Motor neuron (in vitro differentiated cells): ENCODE results near the gene SLC1A6. TPM values are rescaled to one million over a fixed set of nuclear protein-coding genes. Genes with fewer than 3 reads are reported as not detected.
A peak's percentile ranks its signal among the peaks of the same experiment; 100 is the strongest.

ENCODE experiments used
- ATAC-seq, 8 experiments: fragments of 200-7000 bp; cut with Tn5 transposase; replicated peaks in 6 of 8; 2 replicates each; pipeline ENCODE4 v1.8.0; 2021; ENCODE audit warnings: mild to moderate bottlenecking in 8 of 8, moderate library complexity in 8 of 8
- H3K27ac ChIP-seq, 2 donors: fragments of 250-450 bp; sonication (Bioruptor Pico); 2 replicates each; pipeline ENCODE4 v1.9.0; 2021; ENCODE audit warnings: antibody characterized with exemption in 2 of 2, mild to moderate bottlenecking in 2 of 2, moderate library complexity in 1 of 2
- H3K4me1 ChIP-seq, 2 donors: fragments of 250-450 bp; sonication (Bioruptor Pico); replicated peaks in 1 of 2; 2 replicates each; pipeline ENCODE4 v1.6.1; 2021; ENCODE audit warnings: antibody characterized with exemption in 2 of 2, mild to moderate bottlenecking in 2 of 2, moderate library complexity in 1 of 2
- H3K4me3 ChIP-seq, 5 donors: fragments of 250-450 bp; sonication (Bioruptor Pico); 2 replicates each; pipeline ENCODE4 v1.9.0; 2021; ENCODE audit warnings: antibody characterized with exemption in 5 of 5, mild to moderate bottlenecking in 5 of 5, moderate library complexity in 4 of 5
- WGBS, 10 experiments: fragments of 450-650 bp; shearing (Covaris generic); methylation state at CpG; one replicate each; pipeline ENCODE4 v1.0.0; 2022; 5-methylcytosine and 5-hydroxymethylcytosine counted together
- in situ Hi-C, 9 experiments: fragments of 400-800 bp; cut with MboI; loops; one replicate each; pipeline ENCODE4 v1.15.0; 2021; ENCODE audit warnings: low sequenced_read_pairs in 9 of 9, low pct_unique_long_range_greater_than_20kb in 2 of 9; ENCODE audit not compliant: unreplicated experiment in 9 of 9
- total RNA-seq, 8 experiments: library from RNA; unstranded; fragments of 300-600 nt; gene quantifications; 2 replicates each; pipeline versions ENCODE4 v1.2.3 to v1.2.4, GENCODE V29; 2022

The SLC1A6 gene
- total RNA-seq, 8 experiments from 2014 or later: 0.31 to 9.0 (median 3.8) TPM; not detected in 1

DNA sequence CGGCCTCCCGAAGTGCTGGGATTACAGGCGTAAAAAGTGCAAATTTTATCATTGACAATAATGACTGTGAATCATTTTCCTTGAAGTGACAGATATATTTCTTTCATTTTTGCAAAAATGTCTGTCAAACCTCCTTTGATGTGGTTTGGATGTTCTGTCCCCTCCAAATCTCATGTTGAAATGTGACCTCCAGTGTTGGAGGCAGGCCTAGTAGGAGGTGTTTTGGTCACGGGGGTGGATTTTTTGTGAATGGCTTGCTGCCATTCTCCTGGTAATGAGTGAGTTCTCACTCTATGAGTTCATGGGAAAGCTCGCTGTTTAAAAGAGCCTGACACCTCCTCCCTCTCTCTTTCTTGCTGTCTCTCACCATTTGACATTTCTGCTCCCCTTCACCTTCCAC is 5.5 kb upstream of the SLC1A6 start:
- ATAC-seq: no peak
- peaks cover 0 to under 1% of the 10 kb centered on the region in 2 donors for H3K4me1 ChIP-seq
- in situ Hi-C loops: no loop called here
- H3K27ac ChIP-seq: no peak overlapping the region
- 0 to 100% (median 52%) methylated on average over 1 to 5 of the region's 5 CpGs; no CpG with 5 or more reads in 2 of the 10 experiments for WGBS, 10 experiments
- no peak overlapping the region for H3K4me3 ChIP-seq

GRCh38 chr19:14978161-14978776 is 1.4 kb downstream of the SLC1A6 start:
- ATAC-seq: no peak
- Histone ChIP-seq H3K4me1 (peaks cover 0 to 3% of the 10 kb centered on the region in 2 donors), H3K27ac (no peak overlapping the region), H3K4me3 (peak overlapping the region in 2 of 5 donors; percentile 48 to 57)
- in situ Hi-C loops: no loop called here
- WGBS, 10 experiments: 0 to 90% (median 74%) methylated on average over 1 to 5 of the region's 6 CpGs; no CpG with 5 or more reads in 2 of the 10 experiments

GRCh38 chr19:14977128-14977527 is 2.5 kb downstream of the SLC1A6 start:
- no peak for ATAC-seq
- Histone ChIP-seq H3K4me1 (peaks cover 0 to 3% of the 10 kb centered on the region in 2 donors), H3K4me3 (no peak overlapping the region), H3K27ac (no peak overlapping the region)
- 0 to 100% (median 63%) methylated on average over 1 to 5 of the region's 5 CpGs; no CpG with 5 or more reads in 3 of the 10 experiments for WGBS, 10 experiments
- in situ Hi-C loops: no loop called here

DNA sequence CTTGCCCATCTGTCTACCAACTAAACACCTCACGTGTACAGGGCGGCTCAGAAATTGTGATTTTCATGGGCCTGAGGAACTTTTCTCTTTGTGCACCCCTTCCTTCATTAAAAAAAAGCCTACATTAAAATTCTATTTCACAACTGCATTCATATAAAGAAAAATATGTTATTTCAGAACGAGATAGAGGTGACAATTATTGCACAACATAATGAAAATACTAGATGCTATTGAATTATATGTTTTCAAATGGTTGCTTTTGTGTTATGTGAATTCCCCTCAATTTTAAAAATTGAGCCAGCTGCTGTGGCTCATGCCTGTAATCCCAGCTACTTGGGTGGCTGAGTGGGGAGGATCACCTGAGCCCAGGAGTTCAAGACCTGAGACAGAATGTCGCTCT is 5.2 kb downstream of the SLC1A6 start:
- Histone ChIP-seq H3K4me1 (no peaks in the 10 kb centered on the region), H3K4me3 (no peak overlapping the region), H3K27ac (no peak overlapping the region)
- 0 to 89% (median 50%) methylated on average over 1 to 4 of the region's 4 CpGs; no CpG with 5 or more reads in 1 of the 10 experiments for WGBS, 10 experiments
- ATAC-seq: no peak
- in situ Hi-C loops: no loop called here

DNA sequence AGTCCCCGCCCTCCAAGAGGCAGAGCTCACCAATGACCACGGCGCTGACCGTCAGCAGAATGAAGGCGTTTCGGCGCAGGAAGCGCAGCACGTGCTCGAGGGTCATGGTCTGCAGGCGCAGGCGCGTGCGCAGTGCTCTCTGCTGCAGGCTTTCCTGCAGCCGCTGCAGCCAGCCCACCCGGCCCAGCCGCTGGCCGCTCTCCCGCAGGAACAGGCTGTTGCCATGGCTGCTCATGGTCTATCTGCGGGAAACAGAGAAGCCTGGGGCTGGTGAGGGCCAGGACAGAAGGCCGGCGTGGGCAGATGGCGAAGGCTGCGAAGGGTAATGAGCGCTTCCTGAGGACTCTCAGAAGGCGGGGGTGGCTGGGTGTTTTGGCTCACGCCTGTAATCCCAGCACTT is 7.0 kb downstream of the SLC1A6 start:
- no peak overlapping the region for H3K27ac ChIP-seq
- no peaks in the 10 kb centered on the region for H3K4me1 ChIP-seq
- WGBS, 10 experiments: 10 to 100% (median 44%) methylated on average over 1 to 7 of the region's 27 CpGs; no CpG with 5 or more reads in 6 of the 10 experiments
- no peak overlapping the region for H3K4me3 ChIP-seq
- no peak for ATAC-seq
- in situ Hi-C loops: no loop called here

DNA sequence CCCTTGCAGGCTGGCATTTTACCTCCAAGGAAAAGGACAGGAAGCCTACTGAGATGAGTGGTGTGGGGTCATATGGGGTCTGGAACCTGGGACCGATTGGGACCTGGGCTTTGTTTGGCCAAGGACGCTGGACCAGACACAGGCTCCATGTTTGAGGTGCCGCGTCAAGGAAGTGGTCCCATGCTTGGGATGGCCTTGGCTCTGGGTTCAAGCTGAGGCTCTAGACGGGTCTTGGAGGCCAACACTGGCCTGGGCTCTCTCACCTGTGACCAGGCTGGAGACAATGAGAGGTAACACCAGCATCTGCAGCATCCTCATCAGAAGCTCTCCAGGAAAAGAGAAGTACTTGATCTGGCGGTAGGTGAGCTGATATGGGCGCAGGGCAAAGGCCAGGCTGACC is 8.2 kb downstream of the SLC1A6 start:
- H3K27ac ChIP-seq: no peak overlapping the region
- no peaks in the 10 kb centered on the region for H3K4me1 ChIP-seq
- 13 to 90% (median 30%) methylated on average over 1 to 3 of the region's 7 CpGs; no CpG with 5 or more reads in 6 of the 10 experiments for WGBS, 10 experiments
- H3K4me3 ChIP-seq: no peak overlapping the region
- no peak for ATAC-seq
- in situ Hi-C loops: no loop called here

DNA sequence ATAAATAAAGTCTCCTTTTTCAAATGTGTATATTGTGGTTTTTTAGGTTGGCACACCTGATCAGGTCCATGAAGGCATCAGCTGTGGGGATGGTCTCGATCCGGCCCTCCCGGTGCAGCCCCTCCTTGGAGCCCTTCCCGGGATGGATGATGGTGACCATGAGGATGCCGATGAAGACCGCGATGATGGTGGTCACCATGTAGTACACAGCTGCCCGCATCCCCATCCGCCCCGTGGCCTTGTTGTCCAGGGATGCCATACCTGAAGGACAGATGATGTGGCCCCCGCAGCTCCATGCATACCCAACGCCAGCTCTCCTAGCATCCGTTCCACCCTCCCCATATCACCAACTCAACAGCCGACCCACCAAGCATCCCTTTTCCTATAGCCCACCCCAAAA is 11.4 kb downstream of the SLC1A6 start:
- no peak overlapping the region for H3K4me3 ChIP-seq
- H3K27ac ChIP-seq: no peak overlapping the region
- no peaks in the 10 kb centered on the region for H3K4me1 ChIP-seq
- no peak for ATAC-seq
- WGBS, 10 experiments: 60 to 100% (median 78%) methylated on average over 1 to 4 of the region's 14 CpGs; no CpG with 5 or more reads in 4 of the 10 experiments
- in situ Hi-C loops: no loop called here

GRCh38 chr19:14961956-14962685 is 17.5 kb downstream of the SLC1A6 start:
- Histone ChIP-seq H3K4me1 (no peaks in the 10 kb centered on the region), H3K27ac (no peak overlapping the region), H3K4me3 (no peak overlapping the region)
- no peak for ATAC-seq
- in situ Hi-C loops: no loop called here
- 10 to 94% (median 70%) methylated on average over 2 to 21 of the region's 24 CpGs; no CpG with 5 or more reads in 1 of the 10 experiments for WGBS, 10 experiments

GRCh38 chr19:14959263-14959662 is 20.4 kb downstream of the SLC1A6 start:
- WGBS, 10 experiments: 0 to 92% (median 59%) methylated on average over 1 of the region's 1 CpG; no CpG with 5 or more reads in 2 of the 10 experiments
- in situ Hi-C loops: no loop called here
- no peaks in the 10 kb centered on the region for H3K4me1 ChIP-seq

DNA sequence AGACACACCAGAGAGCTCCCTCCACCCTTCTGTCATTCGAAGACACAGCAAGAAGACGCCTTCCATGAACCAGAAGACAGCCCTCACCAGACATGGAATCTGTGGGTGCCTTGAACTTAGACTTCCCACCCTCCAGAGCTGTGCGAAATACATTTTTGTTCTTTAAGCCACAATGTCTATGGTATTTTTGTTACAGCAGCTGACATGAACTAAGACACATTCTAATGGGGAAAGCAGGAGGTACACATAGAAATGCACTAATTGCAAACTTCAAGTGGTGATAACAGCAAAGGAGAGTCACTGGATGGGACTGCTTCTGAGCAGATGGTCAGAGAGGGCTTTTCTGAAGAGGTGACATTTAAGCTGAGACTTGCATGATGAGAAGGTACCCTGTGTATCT is 22.2 kb downstream of the SLC1A6 start:
- in situ Hi-C loops: no loop called here
- Histone ChIP-seq H3K4me3 (no peak overlapping the region), H3K27ac (no peak overlapping the region), H3K4me1 (no peaks in the 10 kb centered on the region)
- no peak for ATAC-seq
- WGBS, 10 experiments: 0 to 100% (median 52%) methylated on average over 1 to 3 of the region's 3 CpGs; no CpG with 5 or more reads in 3 of the 10 experiments

More at GRCh38 chr19:14959263-14959662, 20.4 kb downstream of the SLC1A6 start:
- Histone ChIP-seq H3K27ac (no peak overlapping the region), H3K4me3 (no peak overlapping the region)
- ATAC-seq: no peak

DNA sequence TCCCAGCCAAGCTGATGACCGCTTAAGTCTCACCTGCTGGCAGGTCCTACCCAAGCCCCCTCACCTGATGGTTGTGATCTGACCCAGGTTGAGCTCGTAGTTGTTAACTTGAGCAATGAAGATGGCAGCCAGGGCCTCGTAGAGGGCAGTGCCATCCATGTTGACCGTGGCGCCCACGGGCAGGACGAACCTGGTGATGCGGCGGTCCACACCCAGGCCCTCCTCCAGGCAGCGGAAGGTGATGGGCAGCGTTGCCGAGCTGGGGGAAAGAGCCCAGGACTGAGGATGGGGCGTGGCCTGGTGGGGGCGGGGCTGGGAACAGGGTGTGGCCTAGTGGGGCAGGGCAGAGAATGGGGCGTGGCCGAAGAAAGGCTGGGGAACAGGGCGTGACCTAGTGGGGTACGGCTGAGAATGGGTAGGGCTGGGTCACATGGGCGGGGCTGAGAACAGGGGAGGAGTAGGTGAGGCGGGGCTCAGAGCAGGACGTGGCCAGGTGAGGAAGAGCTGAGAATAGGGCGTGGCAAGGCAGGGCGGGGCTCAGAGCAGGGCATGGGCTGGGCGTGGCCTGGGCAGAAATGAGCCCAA is 25.5 kb downstream of the SLC1A6 start:
- no peak overlapping the region for H3K4me3 ChIP-seq
- H3K4me1 ChIP-seq: no peaks in the 10 kb centered on the region
- H3K27ac ChIP-seq: no peak overlapping the region
- WGBS, 10 experiments: 40 to 93% methylated on average over 1 to 3 of the region's 24 CpGs; no CpG with 5 or more reads in 8 of the 10 experiments
- no peak for ATAC-seq
- in situ Hi-C loops: no loop called here

- H3K4me3 ChIP-seq: no peak overlapping the region
- 0 to 96% (median 49%) methylated on average over 3 to 5 of the region's 11 CpGs; no CpG with 5 or more reads in 6 of the 10 experiments for WGBS, 10 experiments
- in situ Hi-C loops: no loop called here
- no peaks in the 10 kb centered on the region for H3K4me1 ChIP-seq
- no peak for ATAC-seq
- no peak overlapping the region for H3K27ac ChIP-seq
These were observed 26.9 kb downstream of the SLC1A6 start for GRCh38 chr19:14952767-14953166.

GRCh38 chr19:14950421-14950820 is 29.2 kb downstream of the SLC1A6 start:
- H3K4me1 ChIP-seq: no peaks in the 10 kb centered on the region
- ATAC-seq: no peak
- WGBS, 10 experiments: 67 to 100% methylated on average over 1 of the region's 1 CpG; no CpG with 5 or more reads in 8 of the 10 experiments
- no peak overlapping the region for H3K27ac ChIP-seq
- no peak overlapping the region for H3K4me3 ChIP-seq
- in situ Hi-C loops: no loop called here
